Trophoblast cell (in vitro differentiated cells and primary cell): ENCODE data around the gene PTPRN2.

Experiments used
- DNase-seq, 2 donors: peaks; one replicate each; pipeline ENCODE4 v3.0.0-alpha.2; 2016
- H2AFZ ChIP-seq: 2 replicates; pipeline ENCODE4 v1.6.1; 2013; ENCODE audit warnings: low read length, moderate library complexity, mild to moderate bottlenecking; ENCODE audit not compliant: insufficient read depth, poor library complexity
- H2AK5ac ChIP-seq: 2 replicates; pipeline ENCODE4 v1.6.1; 2013; ENCODE audit warnings: mild to moderate bottlenecking, low read length
- H2BK120ac ChIP-seq: 2 replicates; pipeline ENCODE4 v1.6.1; 2013; ENCODE audit warnings: low read length, mild to moderate bottlenecking, moderate library complexity; ENCODE audit not compliant: insufficient read depth, poor library complexity
- H2BK12ac ChIP-seq: 2 replicates; pipeline ENCODE4 v1.6.1; 2013; ENCODE audit warnings: mild to moderate bottlenecking, low read length, moderate library complexity
- H2BK5ac ChIP-seq: 2 replicates; pipeline ENCODE4 v1.6.1; 2013; ENCODE audit warnings: low read length, low read depth, moderate library complexity, mild to moderate bottlenecking; ENCODE audit not compliant: poor library complexity
- H3K14ac ChIP-seq: 2 replicates; pipeline ENCODE4 v1.6.1; 2013; ENCODE audit warnings: mild to moderate bottlenecking, low read length
- H3K18ac ChIP-seq: 2 replicates; pipeline ENCODE4 v1.6.1; 2013; ENCODE audit warnings: mild to moderate bottlenecking, low read length
- H3K23ac ChIP-seq: 2 replicates; pipeline ENCODE4 v1.6.1; 2013; ENCODE audit warnings: low read length
- H3K27ac ChIP-seq: 2 replicates; pipeline ENCODE4 v1.5.1; 2013; ENCODE audit warnings: low read depth, mild to moderate bottlenecking, inconsistent platforms, low read length, moderate library complexity
- H3K27me3 ChIP-seq: 2 replicates; pipeline ENCODE4 v1.6.1; 2013; ENCODE audit warnings: inconsistent platforms, mild to moderate bottlenecking, low read length, moderate library complexity; ENCODE audit not compliant: insufficient read depth
- H3K36me3 ChIP-seq, 2 experiments: 1 replicate in 1 of 2; 2 replicates in 1 of 2; pipeline ENCODE4 v1.6.1; 2013; ENCODE audit warnings: low read length in 2 of 2, mild to moderate bottlenecking in 2 of 2, moderate library complexity in 1 of 2; ENCODE audit not compliant: insufficient read depth in 2 of 2, control insufficient read depth in 1 of 2
- H3K4ac ChIP-seq: 2 replicates; pipeline ENCODE4 v1.6.1; 2013; ENCODE audit warnings: low read depth, mild to moderate bottlenecking, low read length, moderate library complexity
- H3K4me1 ChIP-seq, 2 experiments: 1 replicate in 1 of 2; 2 replicates in 1 of 2; pipeline ENCODE4 v1.6.1; 2013; ENCODE audit warnings: low read length in 2 of 2, mild to moderate bottlenecking in 2 of 2, moderate library complexity in 1 of 2; ENCODE audit not compliant: insufficient read depth in 2 of 2, control insufficient read depth in 1 of 2
- H3K4me2 ChIP-seq: 2 replicates; pipeline ENCODE4 v1.6.1; 2013; ENCODE audit warnings: inconsistent platforms, mild to moderate bottlenecking, low read length, moderate library complexity
- H3K4me3 ChIP-seq: 2 replicates; pipeline ENCODE4 v1.5.1; 2013; ENCODE audit warnings: mild to moderate bottlenecking, low read depth, low read length, inconsistent platforms
- H3K79me1 ChIP-seq: one replicate; pipeline ENCODE4 v1.6.1; 2013; ENCODE audit warnings: low read length
- H3K79me2 ChIP-seq: 2 replicates; pipeline ENCODE4 v1.6.1; 2013; ENCODE audit warnings: low read length, mild to moderate bottlenecking; ENCODE audit not compliant: control insufficient read depth, insufficient read depth, poor library complexity
- H3K9ac ChIP-seq: 2 replicates; pipeline ENCODE4 v1.6.1; 2013; ENCODE audit warnings: mild to moderate bottlenecking, low read length
- H3K9me3 ChIP-seq: 2 replicates; pipeline ENCODE4 v1.6.1; 2013; ENCODE audit warnings: low read depth, mild to moderate bottlenecking, control low read depth, inconsistent platforms, low read length; ENCODE audit not compliant: insufficient read depth
- H4K12ac ChIP-seq: 2 replicates; pipeline ENCODE4 v1.6.1; 2013; ENCODE audit warnings: low read depth, mild to moderate bottlenecking, low read length, moderate library complexity
- H4K8ac ChIP-seq: 2 replicates; pipeline ENCODE4 v1.6.1; 2013; ENCODE audit warnings: low read depth, mild to moderate bottlenecking, low read length, moderate library complexity
- H4K91ac ChIP-seq: one replicate; pipeline ENCODE4 v1.6.1; 2013; ENCODE audit warnings: low read depth, mild to moderate bottlenecking, low read length, moderate library complexity
- WGBS: extraction: QIAGEN DNeasy Blood & Tissue Kit; methylation state at CpG from one replicate; pipeline ENCODE4 v1.1.7; 2013; ENCODE audit warnings: missing lambda C conversion rate; ENCODE audit not compliant: insufficient read length, insufficient coverage; ENCODE audit errors: extremely low coverage; 5-methylcytosine and 5-hydroxymethylcytosine counted together

PTPRN2 gene

GRCh38 chr7:158453663-158454062 lies 134.0 kb downstream of the PTPRN2 start:
- no CpG with 5 or more reads among the region's 9 CpGs for WGBS
- no peak overlapping the region for H4K91ac ChIP-seq
- H4K8ac ChIP-seq, result no peak overlapping the region
- H3K79me2 ChIP-seq, result no peaks in the 10 kb centered on the region
- H3K9me3 ChIP-seq, result peaks cover 15% of the 10 kb centered on the region
- H2BK120ac ChIP-seq, result no peak overlapping the region
- no peak overlapping the region for H3K4me3 ChIP-seq
- no peaks in the 10 kb centered on the region for H3K27me3 ChIP-seq
- no peak overlapping the region for H2AK5ac ChIP-seq
- no peaks in the 10 kb centered on the region for H3K4me1 ChIP-seq
- no peak overlapping the region for H3K4me2 ChIP-seq
- no peak overlapping the region for H2BK12ac ChIP-seq
- H4K12ac ChIP-seq, result no peak overlapping the region
- H3K36me3 ChIP-seq, result no peaks in the 10 kb centered on the region
- H3K18ac ChIP-seq, result no peak overlapping the region
- H3K23ac ChIP-seq, result no peak overlapping the region
- no peak overlapping the region for H3K9ac ChIP-seq
- no peak overlapping the region for H2AFZ ChIP-seq
- no peak overlapping the region for H3K14ac ChIP-seq
- no peaks in the 10 kb centered on the region for H3K79me1 ChIP-seq
- H3K27ac ChIP-seq, result no peak overlapping the region
- H3K4ac ChIP-seq, result no peak overlapping the region
- no peak for DNase-seq
- H2BK5ac ChIP-seq, result no peak overlapping the region

GRCh38 chr7:158452331-158452730 lies 135.3 kb downstream of the PTPRN2 start:
- Histone ChIP-seq H4K8ac (no peak overlapping the region), H3K9ac (no peak overlapping the region), H4K12ac (no peak overlapping the region), H3K18ac (no peak overlapping the region), H3K23ac (no peak overlapping the region), H3K4me2 (no peak overlapping the region), H3K4me1 (no peaks in the 10 kb centered on the region), H2BK120ac (no peak overlapping the region), H3K4me3 (no peak overlapping the region), H4K91ac (no peak overlapping the region), H3K9me3 (peaks cover 15% of the 10 kb centered on the region), H3K4ac (no peak overlapping the region), H3K79me1 (no peaks in the 10 kb centered on the region), H3K79me2 (no peaks in the 10 kb centered on the region), H2AFZ (no peak overlapping the region), H3K36me3 (no peaks in the 10 kb centered on the region), H2BK12ac (no peak overlapping the region), H2AK5ac (no peak overlapping the region), H3K14ac (no peak overlapping the region), H3K27me3 (no peaks in the 10 kb centered on the region), H2BK5ac (no peak overlapping the region), H3K27ac (no peak overlapping the region)
- no CpG with 5 or more reads among the region's 11 CpGs for WGBS
- no peak for DNase-seq

- Histone ChIP-seq H3K4me3 (no peak overlapping the region), H4K8ac (no peak overlapping the region), H3K4me1 (no peaks in the 10 kb centered on the region), H2AFZ (no peak overlapping the region), H3K23ac (no peak overlapping the region), H3K18ac (no peak overlapping the region), H3K36me3 (no peaks in the 10 kb centered on the region), H3K27ac (no peak overlapping the region), H2BK12ac (no peak overlapping the region), H3K9me3 (peaks cover 6% of the 10 kb centered on the region), H4K91ac (no peak overlapping the region), H3K27me3 (no peaks in the 10 kb centered on the region), H3K79me2 (no peaks in the 10 kb centered on the region), H2AK5ac (no peak overlapping the region), H2BK5ac (no peak overlapping the region), H4K12ac (no peak overlapping the region), H2BK120ac (no peak overlapping the region), H3K14ac (no peak overlapping the region), H3K79me1 (no peaks in the 10 kb centered on the region), H3K4me2 (no peak overlapping the region), H3K9ac (no peak overlapping the region), H3K4ac (no peak overlapping the region)
- no peak for DNase-seq
- no CpG with 5 or more reads among the region's 29 CpGs for WGBS
Observed at GRCh38 chr7:158450476-158451124, 137.0 kb downstream of the PTPRN2 start.

- no peak overlapping the region for H3K27ac ChIP-seq
Observed at GRCh38 chr7:158449942-158450341, 137.7 kb downstream of the PTPRN2 start.

More at GRCh38 chr7:158449942-158450341, 137.7 kb downstream of the PTPRN2 start:
- Histone ChIP-seq H3K4ac (no peak overlapping the region), H3K79me2 (no peaks in the 10 kb centered on the region), H3K4me2 (no peak overlapping the region), H3K23ac (no peak overlapping the region), H2BK120ac (no peak overlapping the region), H4K91ac (no peak overlapping the region), H3K14ac (no peak overlapping the region), H3K18ac (no peak overlapping the region), H2AK5ac (no peak overlapping the region), H4K12ac (no peak overlapping the region), H3K9ac (no peak overlapping the region), H2AFZ (no peak overlapping the region), H3K36me3 (no peaks in the 10 kb centered on the region), H3K4me3 (no peak overlapping the region), H3K9me3 (peaks cover 5% of the 10 kb centered on the region), H2BK12ac (no peak overlapping the region), H3K4me1 (no peaks in the 10 kb centered on the region), H3K79me1 (no peaks in the 10 kb centered on the region), H4K8ac (no peak overlapping the region), H2BK5ac (no peak overlapping the region), H3K27me3 (no peaks in the 10 kb centered on the region)
- no CpG with 5 or more reads among the region's 12 CpGs for WGBS
- DNase-seq, result no peak
